Skin of body (tissue), 2 donors: ENCODE measurements around the gene AMIGO2. TPM values are rescaled to one million over a fixed set of nuclear protein-coding genes. Genes with fewer than 3 reads are reported as not detected.
"Not testable (repeated sequence)": the region's sequence is repeated elsewhere in the genome, so short reads cannot be mapped to it uniquely, and the experiment has no call there.

ENCODE experiments used
- DNase-seq: peaks from one replicate; lab custom pipeline; 2025; lab: John Stamatoyannopoulos, UW
- total RNA-seq: library from RNA; depleted of rRNA; stranded (reverse); fragments of >200 nt; gene quantifications from one replicate; pipeline ENCODE4 v1.2.3, GENCODE V29; 2014

AMIGO2 gene
- total RNA-seq = 7.8 TPM

- DNase-seq = peak; percentile 27
Measured at GRCh38 chr12:47079468-47079980, at the start of gene AMIGO2, which contains the start of gene PCED1B. TSS of gene AMIGO2 (minus strand) at chr12:47079959. CDS start at chr12:47079002, 957 bp downstream. TSS of gene PCED1B (plus strand) at chr12:47079621. CDS start at chr12:47235064, 155,443 bp downstream.

- no peak for DNase-seq
Measured at GRCh38 chr12:47126246-47126645, 46.5 kb upstream of the AMIGO2 start.

GRCh38 chr12:47124451-47124850, 44.7 kb upstream of the AMIGO2 start:
- DNase-seq = no peak

- no peak for DNase-seq
Measured at GRCh38 chr12:47123730-47124129, 44.0 kb upstream of the AMIGO2 start.

GRCh38 chr12:47122602-47123001, 42.8 kb upstream of the AMIGO2 start:
- DNase-seq = peak; percentile 61

- DNase-seq = no peak
Measured at GRCh38 chr12:47121146-47121545, 41.4 kb upstream of the AMIGO2 start.

- no peak for DNase-seq
Measured at GRCh38 chr12:47120736-47121135, 41.0 kb upstream of the AMIGO2 start.

- DNase-seq = not testable (repeated sequence)
Measured at GRCh38 chr12:47117305-47117704, 37.5 kb upstream of the AMIGO2 start.

- peak; percentile 55 for DNase-seq
Measured at GRCh38 chr12:47114481-47114892, 34.7 kb upstream of the AMIGO2 start.

GRCh38 chr12:47112679-47113078, 32.9 kb upstream of the AMIGO2 start:
- no peak for DNase-seq

- no peak for DNase-seq
Measured at GRCh38 chr12:47111854-47112253, 32.1 kb upstream of the AMIGO2 start.

GRCh38 chr12:47111392-47111778, 31.6 kb upstream of the AMIGO2 start:
- DNase-seq = no peak

GRCh38 chr12:47110718-47111391, 31.1 kb upstream of the AMIGO2 start:
- DNase-seq = no peak

- DNase-seq = no peak
Measured at GRCh38 chr12:47110011-47110541, 30.3 kb upstream of the AMIGO2 start.

- no peak for DNase-seq
Measured at GRCh38 chr12:47107926-47108325, 28.2 kb upstream of the AMIGO2 start.

- no peak for DNase-seq
Measured at GRCh38 chr12:47107446-47107845, 27.7 kb upstream of the AMIGO2 start.

GRCh38 chr12:47105914-47106674, 26.3 kb upstream of the AMIGO2 start:
- no peak for DNase-seq

- DNase-seq = peak; percentile 95
Measured at GRCh38 chr12:47102845-47103651, 23.3 kb upstream of the AMIGO2 start.

- no peak for DNase-seq
Measured at GRCh38 chr12:47102406-47102805, 22.6 kb upstream of the AMIGO2 start.

GRCh38 chr12:47100160-47100559, 20.4 kb upstream of the AMIGO2 start:
- no peak for DNase-seq

- no peak for DNase-seq
Measured at GRCh38 chr12:47099610-47100009, 19.9 kb upstream of the AMIGO2 start.
